SU-DHL-6 (cell line): ENCODE measurements around the gene GRIK2.

Experiments used
- H2AFZ ChIP-seq: fragments of 200-600 bp; sonication (generic); 2 replicates; pipeline ENCODE4 v1.6.1; 2014; ENCODE audit warnings: low read depth, mild to moderate bottlenecking, moderate library complexity, mixed read lengths, antibody characterized with exemption, low read length; ENCODE audit not compliant: severe bottlenecking
- H3F3A ChIP-seq: fragments of 200-600 bp; shearing (Covaris generic); 2 replicates; pipeline ENCODE4 v1.6.0; 2016; ENCODE audit warnings: antibody characterized with exemption, mild to moderate bottlenecking; ENCODE audit not compliant: insufficient read depth
- H3K27ac ChIP-seq: fragments of 200-600 bp; sonication (generic); 2 replicates; pipeline ENCODE4 v1.5.1; 2016; ENCODE audit warnings: low read depth, mild to moderate bottlenecking, low read length, moderate library complexity, mixed read lengths
- H3K27me3 ChIP-seq: fragments of 200-600 bp; sonication (generic), shearing (Covaris generic); 2 replicates; pipeline ENCODE4 v1.6.0; 2014; ENCODE audit warnings: mild to moderate bottlenecking, low read length
- H3K36me3 ChIP-seq: fragments of 200-600 bp; sonication (generic); 2 replicates; pipeline ENCODE4 v1.6.1; 2014; ENCODE audit warnings: mild to moderate bottlenecking, low read length, mixed read lengths
- H3K4me2 ChIP-seq: fragments of 300-600, 200-600 bp; shearing (Covaris generic), sonication (generic); 2 replicates; pipeline ENCODE4 v1.6.0; 2014; ENCODE audit warnings: low read length, low read depth, mild to moderate bottlenecking; ENCODE audit not compliant: poor library complexity, severe bottlenecking
- H3K4me3 ChIP-seq: fragments of 200-600 bp; sonication (generic); 2 replicates; pipeline ENCODE4 v1.5.1; 2014; ENCODE audit warnings: antibody characterized with exemption, low read length, mild to moderate bottlenecking, mixed read lengths; ENCODE audit not compliant: insufficient read depth, poor library complexity, severe bottlenecking
- H3K79me2 ChIP-seq: fragments of 200-600 bp; sonication (generic); 2 replicates; pipeline ENCODE4 v1.6.1; 2014; ENCODE audit warnings: mild to moderate bottlenecking, low read length, moderate library complexity; ENCODE audit not compliant: insufficient read depth
- H3K9ac ChIP-seq: fragments of 200-600 bp; sonication (generic); 2 replicates; pipeline ENCODE4 v1.7.0; 2014; ENCODE audit warnings: mild to moderate bottlenecking, low read length
- H3K9me2 ChIP-seq: fragments of 200-600 bp; sonication (generic); replicated peaks from 2 replicates; pipeline ENCODE4 v1.6.1; 2014; ENCODE audit warnings: low read length; ENCODE audit not compliant: insufficient read depth
- H3K9me3 ChIP-seq: fragments of 200-600 bp; sonication (generic); 2 replicates; pipeline ENCODE4 v1.6.1; 2014; ENCODE audit warnings: low read length, mixed read lengths; ENCODE audit not compliant: insufficient read depth
- H4K20me1 ChIP-seq: fragments of 200-600 bp; sonication (generic); 2 replicates; pipeline ENCODE4 v1.6.1; 2014; ENCODE audit warnings: low read depth, mild to moderate bottlenecking, antibody characterized with exemption, low read length, moderate library complexity, mixed read lengths
- EZH2phosphoT487 ChIP-seq: fragments of 200-600 bp; sonication (generic), shearing (Covaris generic); conservative IDR thresholded peaks from 2 replicates; pipeline ENCODE4 v1.6.1; 2018; ENCODE audit warnings: mild to moderate bottlenecking, antibody characterized with exemption, low read length, moderate library complexity, mixed read lengths
- TF ChIP-seq, protein P1 (sequence below): fragments of 200-600 bp; sonication (generic); IDR thresholded peaks from one replicate; pipeline ENCODE4 v1.5.1; 2017; ENCODE audit warnings: antibody characterized with exemption, mild to moderate bottlenecking, low read length, moderate library complexity; ENCODE audit not compliant: insufficient read depth, poor library complexity, severe bottlenecking

The GRIK2 gene

DNA sequence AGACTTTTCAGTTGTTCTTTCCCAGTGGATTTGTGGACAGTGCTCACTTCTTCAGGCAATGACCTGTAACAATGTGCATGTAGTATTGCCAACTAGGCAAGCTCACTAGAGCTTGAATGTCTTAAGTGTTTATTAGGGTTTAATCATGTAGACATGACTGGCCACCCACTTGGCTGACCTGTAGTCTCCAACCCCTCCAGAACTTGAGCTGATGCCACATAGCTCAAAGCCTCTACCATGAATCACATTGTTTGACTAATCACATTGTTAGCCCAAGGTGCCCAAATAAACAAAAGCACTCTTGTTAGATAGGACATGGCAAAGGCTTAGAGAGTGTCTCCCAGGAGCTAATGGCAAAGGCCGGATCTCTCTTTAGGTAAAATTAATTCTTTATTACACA lies 272.7 kb downstream of the GRIK2 start:
- Histone ChIP-seq H3K4me3 (no peak overlapping the region), H3K79me2 (no peaks in the 10 kb centered on the region), H3F3A (no peaks in the 10 kb centered on the region), H3K4me2 (no peak overlapping the region), H3K9me3 (no peaks in the 10 kb centered on the region), H3K36me3 (no peaks in the 10 kb centered on the region), H3K27ac (no peak overlapping the region), H3K9me2 (no peaks in the 10 kb centered on the region), H3K27me3 (no peaks in the 10 kb centered on the region), H3K9ac (no peak overlapping the region), H2AFZ (no peak overlapping the region), H4K20me1 (no peaks in the 10 kb centered on the region)
- TF ChIP-seq EZH2phosphoT487, result no peak
- TF ChIP-seq, protein P1, sequence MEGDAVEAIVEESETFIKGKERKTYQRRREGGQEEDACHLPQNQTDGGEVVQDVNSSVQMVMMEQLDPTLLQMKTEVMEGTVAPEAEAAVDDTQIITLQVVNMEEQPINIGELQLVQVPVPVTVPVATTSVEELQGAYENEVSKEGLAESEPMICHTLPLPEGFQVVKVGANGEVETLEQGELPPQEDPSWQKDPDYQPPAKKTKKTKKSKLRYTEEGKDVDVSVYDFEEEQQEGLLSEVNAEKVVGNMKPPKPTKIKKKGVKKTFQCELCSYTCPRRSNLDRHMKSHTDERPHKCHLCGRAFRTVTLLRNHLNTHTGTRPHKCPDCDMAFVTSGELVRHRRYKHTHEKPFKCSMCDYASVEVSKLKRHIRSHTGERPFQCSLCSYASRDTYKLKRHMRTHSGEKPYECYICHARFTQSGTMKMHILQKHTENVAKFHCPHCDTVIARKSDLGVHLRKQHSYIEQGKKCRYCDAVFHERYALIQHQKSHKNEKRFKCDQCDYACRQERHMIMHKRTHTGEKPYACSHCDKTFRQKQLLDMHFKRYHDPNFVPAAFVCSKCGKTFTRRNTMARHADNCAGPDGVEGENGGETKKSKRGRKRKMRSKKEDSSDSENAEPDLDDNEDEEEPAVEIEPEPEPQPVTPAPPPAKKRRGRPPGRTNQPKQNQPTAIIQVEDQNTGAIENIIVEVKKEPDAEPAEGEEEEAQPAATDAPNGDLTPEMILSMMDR, result no peak

DNA sequence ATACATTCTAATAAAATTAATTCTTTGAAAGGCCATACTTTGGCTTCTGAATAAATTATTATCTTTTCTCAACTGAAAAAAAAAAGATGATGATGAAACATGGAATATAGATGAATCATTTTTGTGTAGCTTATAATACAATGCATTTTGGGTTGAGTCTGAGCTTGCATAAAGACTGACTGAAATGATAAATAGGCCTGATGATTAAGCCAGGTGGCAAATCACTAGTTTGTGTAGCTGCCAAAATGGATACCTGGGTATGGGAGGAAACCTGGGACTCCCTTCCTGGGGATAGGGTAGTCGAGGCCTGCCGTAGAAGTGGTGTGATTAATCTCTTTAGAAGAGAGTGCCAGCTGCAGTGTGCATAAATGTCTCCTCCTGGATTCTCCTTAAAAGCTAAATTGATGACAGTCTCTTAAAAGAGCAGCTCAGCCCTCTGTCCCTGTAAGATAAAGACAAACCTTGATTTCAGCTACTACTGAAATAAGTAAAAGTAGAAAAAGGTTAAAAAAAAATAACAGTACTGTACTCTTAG lies 275.1 kb downstream of the GRIK2 start:
- Histone ChIP-seq H3K79me2 (no peaks in the 10 kb centered on the region), H3K27ac (no peak overlapping the region), H2AFZ (no peak overlapping the region)

DNA sequence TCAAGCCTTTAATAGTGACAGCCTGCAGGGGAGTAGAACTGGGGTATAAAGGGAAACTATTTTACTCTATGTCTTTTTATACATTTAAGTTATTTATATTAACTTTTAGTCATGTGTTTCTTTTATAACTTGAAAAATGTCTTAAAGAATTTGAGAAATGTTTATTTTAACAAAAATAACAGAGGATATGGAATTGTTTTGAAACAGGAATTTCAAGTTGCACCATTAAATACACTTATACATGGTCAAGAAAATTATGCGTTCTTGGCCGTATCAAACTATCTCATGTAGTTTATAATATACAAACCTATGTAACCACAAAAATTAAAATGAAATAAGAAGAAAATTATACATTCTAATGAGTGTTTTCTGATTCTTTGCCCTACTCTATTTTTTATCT lies 282.7 kb downstream of the GRIK2 start:
- H3K4me2 ChIP-seq, result no peak overlapping the region
- no peak overlapping the region for H3K9ac ChIP-seq
- H4K20me1 ChIP-seq, result no peaks in the 10 kb centered on the region
- no peak overlapping the region for H3K27ac ChIP-seq
- no peak overlapping the region for H2AFZ ChIP-seq
- H3F3A ChIP-seq, result no peaks in the 10 kb centered on the region
- H3K36me3 ChIP-seq, result no peaks in the 10 kb centered on the region
- H3K9me3 ChIP-seq, result no peaks in the 10 kb centered on the region
- H3K27me3 ChIP-seq, result no peaks in the 10 kb centered on the region
- TF ChIP-seq EZH2phosphoT487, result no peak
- TF ChIP-seq, protein P1, result no peak
- no peaks in the 10 kb centered on the region for H3K9me2 ChIP-seq
- H3K4me3 ChIP-seq, result no peak overlapping the region
- no peaks in the 10 kb centered on the region for H3K79me2 ChIP-seq

More for the DNA sequence above, 275.1 kb downstream of the GRIK2 start:
- Histone ChIP-seq H3K9ac (no peak overlapping the region), H3K9me3 (no peaks in the 10 kb centered on the region), H3F3A (no peaks in the 10 kb centered on the region), H3K27me3 (no peaks in the 10 kb centered on the region), H4K20me1 (no peaks in the 10 kb centered on the region), H3K4me3 (no peak overlapping the region), H3K36me3 (no peaks in the 10 kb centered on the region), H3K4me2 (no peak overlapping the region), H3K9me2 (no peaks in the 10 kb centered on the region)
- TF ChIP-seq, protein P1, result no peak
- TF ChIP-seq EZH2phosphoT487, result no peak
